T-helper 2 cell treated with Interferon-gamma antibody and Interleukin-4, amounts not matched to agents 100 ng/mL and 5 ng/mL, for 36 hours (primary cell): ENCODE data around the gene GRM1. TPM values are rescaled to one million over a fixed set of nuclear protein-coding genes. Genes with fewer than 3 reads are reported as not detected.

Experiments
- intact Hi-C: fragments of 100-400 bp; cut with micrococcal nuclease; formaldehyde crosslinking; loops from one replicate; pipeline ENCODE4 v1.15.1; 2023
- total RNA-seq: library from RNA; stranded (reverse); gene quantifications from 2 replicates; pipeline ENCODE4 v1.2.3, GENCODE V29; 2022

Gene GRM1
- total RNA-seq, result not detected in 2 replicates

DNA sequence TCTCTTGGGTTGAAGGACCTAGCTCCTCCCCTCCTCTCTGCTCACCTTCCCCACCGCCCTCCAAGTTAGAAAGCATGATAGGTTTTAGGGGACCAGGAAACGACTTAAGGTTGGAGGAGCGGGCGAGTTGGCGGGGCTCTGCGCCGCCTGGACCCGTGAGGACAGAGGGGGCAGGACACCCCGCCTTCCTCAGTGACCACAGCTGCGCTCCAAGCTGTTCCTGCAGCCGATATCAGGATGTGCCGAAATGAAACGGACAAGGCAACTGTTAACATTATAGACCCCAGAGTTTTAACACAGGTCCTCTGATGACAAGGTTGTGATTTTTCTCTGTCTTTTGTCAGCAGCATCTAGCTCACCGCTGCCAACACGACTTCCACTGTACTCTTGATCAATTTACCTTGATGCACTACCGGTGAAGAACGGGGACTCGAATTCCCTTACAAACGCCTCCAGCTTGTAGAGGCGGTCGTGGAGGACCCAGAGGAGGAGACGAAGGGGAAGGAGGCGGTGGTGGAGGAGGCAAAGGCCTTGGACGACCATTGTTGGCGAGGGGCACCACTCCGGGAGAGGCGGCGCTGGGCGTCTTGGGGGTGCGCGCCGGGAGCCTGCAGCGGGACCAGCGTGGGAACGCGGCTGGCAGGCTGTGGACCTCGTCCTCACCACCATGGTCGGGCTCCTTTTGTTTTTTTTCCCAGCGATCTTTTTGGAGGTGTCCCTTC is at the start of gene GRM1:
TSS of gene GRM1 (plus strand) at position 212 of the 722 bp plus-strand sequence. CDS start at position 668, 456 bp downstream.
- intact Hi-C loops, result no loop called here

DNA sequence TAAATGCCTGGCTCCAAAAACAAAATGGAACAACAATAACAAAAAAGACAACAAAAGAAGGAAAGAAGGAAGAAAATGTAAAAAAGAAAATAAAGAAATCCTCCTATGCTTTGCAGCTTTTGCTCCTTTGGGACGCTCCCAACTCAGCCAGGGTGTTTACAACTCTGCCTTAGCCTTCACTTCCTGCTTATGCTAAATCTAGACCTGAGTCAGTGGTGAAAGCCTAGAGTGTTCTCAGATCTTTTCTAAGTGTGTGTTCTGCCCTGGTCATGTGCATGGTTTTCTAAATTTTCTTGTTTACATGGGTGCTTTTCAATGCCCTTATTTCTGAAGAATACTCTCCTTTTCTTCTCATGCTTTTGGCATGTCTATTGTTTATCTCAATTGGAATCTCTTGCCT is 19.5 kb upstream of the GRM1 start:
- intact Hi-C loops, result no loop called here

DNA sequence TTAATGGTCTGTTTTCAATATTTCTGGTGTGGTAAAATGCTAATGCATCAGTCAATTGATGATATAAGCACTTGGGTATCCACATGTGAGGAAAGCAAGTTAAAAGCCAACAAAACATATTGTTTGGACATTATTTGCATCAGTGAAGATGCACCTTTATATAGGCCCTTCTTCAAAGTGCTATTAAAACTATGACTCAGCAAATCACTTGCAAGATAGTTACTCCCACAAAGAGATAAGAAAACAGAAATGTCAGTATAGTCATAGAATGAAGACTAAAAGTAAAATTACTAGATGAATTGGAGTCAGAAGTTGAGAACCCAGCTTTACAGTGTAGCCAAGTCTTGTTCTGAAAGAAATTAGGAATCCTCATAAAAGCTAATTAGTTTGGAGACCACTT is 14.6 kb upstream of the GRM1 start:
- intact Hi-C loops, result no loop called here

DNA sequence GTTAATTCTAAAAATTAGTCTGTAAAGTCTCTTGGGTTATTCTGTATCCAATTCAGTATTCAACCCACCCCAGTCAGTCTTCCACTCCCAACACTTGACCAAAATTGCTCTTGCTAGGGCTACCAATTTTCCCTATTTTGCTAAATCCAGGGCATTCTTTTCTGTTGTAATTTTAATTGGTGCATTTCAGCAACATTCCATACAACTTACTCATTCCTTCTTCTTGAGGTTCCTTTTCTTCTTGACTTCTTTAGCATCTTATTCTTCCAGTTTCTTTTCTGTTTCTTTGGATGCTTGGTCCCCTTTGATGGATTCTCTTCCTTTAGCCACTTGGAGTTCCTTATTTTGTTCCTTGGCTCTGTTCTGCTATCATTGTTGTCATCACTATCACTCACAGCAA is 11.2 kb upstream of the GRM1 start:
- intact Hi-C loops, result no loop called here

GRCh38 chr6:146026873-146027272 is 2.0 kb upstream of the GRM1 start:
- intact Hi-C loops, result no loop called here

GRCh38 chr6:146027586-146028251 is 1.1 kb upstream of the GRM1 start:
- intact Hi-C loops, result no loop called here

GRCh38 chr6:146028252-146028795 is 538 bp upstream of the GRM1 start:
- intact Hi-C loops, result no loop called here

GRCh38 chr6:146029573-146030184 is 817 bp downstream of the GRM1 start:
- intact Hi-C loops, result no loop called here

DNA sequence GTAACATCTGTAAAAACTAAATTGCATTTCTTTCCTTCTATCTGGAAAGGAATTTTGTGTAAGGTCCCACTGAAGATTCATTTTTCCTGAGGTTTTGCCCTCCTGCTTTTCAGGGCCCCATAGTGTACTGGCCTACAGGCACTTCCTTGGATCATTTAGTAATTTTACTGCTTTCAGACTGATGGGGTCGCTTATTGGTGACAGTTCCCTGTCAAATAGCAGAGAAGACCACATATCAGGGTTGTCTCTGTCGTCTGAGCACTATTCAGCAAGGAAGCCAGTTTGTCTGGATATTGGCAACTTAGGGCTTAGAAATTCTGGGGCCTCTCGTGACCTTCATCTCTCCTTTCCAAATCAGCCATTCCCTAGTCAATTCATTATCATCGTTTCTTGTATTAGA is 3.5 kb downstream of the GRM1 start:
- intact Hi-C loops, result no loop called here

- intact Hi-C loops, result no loop called here
Measured at GRCh38 chr6:146040360-146040759, 11.5 kb downstream of the GRM1 start.

DNA sequence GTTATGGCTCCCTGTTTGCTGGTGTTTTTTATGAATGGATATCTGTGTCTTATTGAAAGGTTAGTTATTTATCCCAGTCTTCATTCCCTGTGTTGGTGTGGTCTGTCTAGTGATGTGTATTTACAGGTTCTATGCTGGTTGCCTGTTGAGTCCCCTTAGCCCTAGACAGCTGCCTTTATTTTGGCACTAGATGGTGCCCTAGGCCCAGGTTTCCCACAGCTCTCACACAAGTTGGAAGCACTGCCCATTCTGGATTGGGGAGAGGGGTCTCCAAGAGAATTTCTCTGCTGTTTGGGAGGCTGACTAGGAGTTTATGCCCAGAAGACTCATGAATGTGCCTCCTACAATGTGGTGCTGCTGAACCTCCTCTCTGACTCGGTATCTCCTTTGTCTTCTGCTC is 12.4 kb downstream of the GRM1 start:
- intact Hi-C loops, result no loop called here

- intact Hi-C loops, result no loop called here
Measured at GRCh38 chr6:146047371-146047770, 18.5 kb downstream of the GRM1 start.

DNA sequence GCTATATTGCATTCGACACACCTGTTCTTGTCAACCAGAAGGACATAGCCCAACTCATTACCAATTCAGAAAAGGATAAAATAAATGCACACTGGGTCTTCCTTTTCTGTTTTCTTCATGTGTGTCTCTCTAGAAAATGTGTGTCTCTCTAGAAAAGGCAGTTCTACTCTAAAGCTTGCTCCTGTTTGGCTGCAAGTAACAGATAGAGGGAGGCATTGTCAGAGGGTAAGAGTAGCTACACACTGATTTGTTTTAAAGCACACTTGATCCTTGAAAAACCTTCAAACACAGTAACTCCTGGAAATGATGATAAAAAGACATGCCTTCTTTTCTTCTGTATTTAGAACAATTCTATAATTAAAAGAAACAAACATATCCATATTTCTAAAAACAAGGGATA is 21.3 kb downstream of the GRM1 start:
- intact Hi-C loops, result no loop called here

DNA sequence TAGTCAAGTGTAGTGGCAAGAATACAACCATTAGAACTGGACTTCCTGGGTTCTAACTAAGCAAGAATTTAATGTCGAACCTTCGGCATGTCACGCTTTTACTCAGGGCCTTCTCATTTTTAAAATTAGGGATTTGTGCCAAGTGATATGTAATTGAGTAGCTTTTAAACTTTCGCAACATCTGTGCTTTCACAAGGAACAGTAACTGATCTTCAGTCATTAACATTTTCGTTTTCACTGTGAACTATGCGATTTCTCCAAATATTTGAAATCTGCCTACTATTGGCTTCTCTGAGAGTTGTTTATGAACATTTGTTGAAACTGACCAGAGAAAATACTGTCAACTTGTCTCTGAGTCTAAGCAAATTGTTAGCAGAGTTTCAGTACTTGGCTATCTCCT is 27.6 kb downstream of the GRM1 start:
- intact Hi-C loops, result no loop called here

DNA sequence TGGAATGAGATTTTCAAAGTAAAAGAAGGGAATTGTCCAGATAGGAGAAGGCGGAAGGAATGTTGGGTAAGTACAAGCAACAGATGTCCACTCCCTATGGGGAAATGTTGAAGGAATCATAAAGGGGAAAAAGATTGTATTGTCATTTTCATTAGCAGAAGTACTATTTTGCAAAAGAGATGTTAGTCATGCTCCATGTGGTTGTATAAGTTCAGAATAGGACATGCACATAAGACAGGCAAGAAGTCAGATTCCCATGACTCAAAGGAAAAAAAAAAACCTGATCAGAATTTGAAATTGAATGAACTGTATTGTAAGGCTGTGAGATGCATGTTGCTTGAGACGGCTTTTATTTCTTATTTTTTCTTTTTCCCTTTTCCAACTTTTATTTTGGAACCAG is 36.8 kb downstream of the GRM1 start:
- intact Hi-C loops, result no loop called here

- intact Hi-C loops, result no loop called here
Measured at GRCh38 chr6:146066506-146066905, 37.6 kb downstream of the GRM1 start.

DNA sequence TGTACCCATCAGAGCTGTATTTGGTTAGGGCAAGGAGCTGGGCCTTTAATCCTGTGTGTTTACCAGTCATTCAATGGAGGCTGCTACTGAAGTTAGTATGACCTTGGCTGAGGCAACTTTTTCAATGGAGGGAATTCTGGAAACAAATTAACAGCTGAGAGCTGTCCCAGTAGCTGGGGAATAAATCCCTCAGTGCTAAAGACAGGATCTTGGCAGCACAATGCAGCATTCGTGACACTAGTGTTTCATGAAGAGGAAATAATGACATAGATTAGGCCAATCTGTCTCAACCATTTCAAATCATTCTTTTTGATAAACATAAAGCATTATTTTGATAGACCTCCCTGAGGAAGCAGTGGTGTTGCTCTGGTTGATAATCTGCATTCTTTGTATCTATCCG is 42.9 kb downstream of the GRM1 start:
- intact Hi-C loops, result no loop called here

GRCh38 chr6:146077992-146078391 is 49.1 kb downstream of the GRM1 start:
- intact Hi-C loops, result no loop called here

- intact Hi-C loops, result no loop called here
Measured at GRCh38 chr6:146087386-146087785, 58.5 kb downstream of the GRM1 start.

GRCh38 chr6:146090474-146090873 is 61.6 kb downstream of the GRM1 start:
- intact Hi-C loops, result no loop called here

DNA sequence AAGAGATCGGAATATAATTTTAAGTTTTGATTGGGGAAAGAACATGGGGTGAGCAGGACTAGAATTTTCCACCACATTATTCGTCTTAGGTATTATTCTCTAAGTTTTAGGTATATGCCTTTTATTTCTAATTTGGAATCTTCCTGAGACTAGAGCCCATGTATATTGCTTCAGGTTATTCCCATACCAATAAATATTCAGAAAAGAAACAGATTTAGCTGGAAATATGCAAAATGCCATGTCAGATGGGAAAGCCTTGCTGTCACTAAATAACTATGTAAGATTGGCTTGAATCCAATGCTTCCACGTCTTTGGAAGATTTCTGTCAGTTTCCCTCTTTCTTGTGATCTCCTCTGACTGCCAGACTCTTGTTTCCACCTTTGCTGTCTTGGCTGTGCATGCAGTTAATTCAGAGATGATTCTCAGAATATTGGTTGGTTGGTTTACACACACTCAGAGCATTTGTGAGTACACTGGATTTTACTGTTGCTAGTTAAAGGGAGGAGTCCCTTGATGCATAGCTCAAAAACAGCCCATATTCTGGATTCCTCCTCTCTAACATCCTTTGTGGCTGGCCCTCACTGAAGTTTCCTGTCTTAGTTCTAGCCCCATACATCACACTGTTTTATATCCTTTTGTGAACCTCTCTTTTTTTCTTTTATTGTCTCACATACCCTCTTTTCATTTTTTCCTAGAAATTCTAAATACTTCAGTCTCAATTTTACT is 64.3 kb downstream of the GRM1 start:
- intact Hi-C loops, result no loop called here

DNA sequence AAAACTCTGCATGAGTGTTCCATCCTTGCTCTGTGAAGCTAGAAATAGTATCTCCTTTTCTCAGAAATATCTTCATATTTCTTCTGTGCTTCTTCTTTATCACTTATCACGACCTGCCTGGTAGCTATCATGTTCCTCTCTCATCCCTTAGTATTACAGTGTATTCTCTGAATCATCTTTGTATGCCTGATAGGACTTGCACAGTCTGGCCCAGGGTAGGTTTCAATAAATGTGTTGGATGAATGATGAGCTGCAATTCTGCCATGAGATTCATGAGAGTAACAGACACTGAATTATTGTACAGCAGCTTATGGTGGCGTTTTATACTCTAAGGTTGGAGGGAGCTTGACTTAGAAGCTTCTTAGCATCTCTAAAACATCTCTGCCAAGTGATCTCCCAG is 66.6 kb downstream of the GRM1 start:
- intact Hi-C loops, result no loop called here
